OCI-LY7 (cell line): ENCODE results near the gene NOTCH2. TPM values are rescaled to one million over a fixed set of nuclear protein-coding genes. Genes with fewer than 3 reads are reported as not detected.

Source experiments
- BruUV-seq: library from RNA; stranded (reverse); fragments of 400-500 nt; replicated peaks from 2 replicates; lab custom pipeline; 2021; lab: Mats Ljungman, UMichigan
- CTCF ChIA-PET: fragments of 300-600 bp; sonication (Branson Sonifier 250); formaldehyde crosslinking; loops from one replicate; lab custom pipeline; 2022; ENCODE audit warnings: antibody characterized with exemption; ENCODE audit not compliant: unreplicated experiment; lab: Charles Lee
- POLR2A ChIA-PET: fragments of 300-600 bp; sonication (Branson Sonifier 250); formaldehyde crosslinking; loops from one replicate; lab custom pipeline; 2022; ENCODE audit warnings: antibody characterized with exemption; lab: Charles Lee
- DNase-seq: peaks from one replicate; pipeline ENCODE4 v3.0.0-alpha.2; 2015; ENCODE audit warnings: low spot score
- H2AFZ ChIP-seq: fragments of 200-600 bp; sonication (generic), shearing (Covaris generic); 2 replicates; pipeline ENCODE4 v1.6.1; 2014; ENCODE audit warnings: mild to moderate bottlenecking, antibody characterized with exemption, low read length, moderate library complexity
- H3K27ac ChIP-seq: fragments of 200-600 bp; sonication (generic); 2 replicates; pipeline ENCODE4 v1.5.1; 2014; ENCODE audit warnings: mixed run types, low read depth, mild to moderate bottlenecking, moderate library complexity, low read length, inconsistent platforms; ENCODE audit not compliant: poor library complexity, severe bottlenecking
- H3K36me3 ChIP-seq: fragments of 200-600 bp; sonication (generic); 2 replicates; pipeline ENCODE4 v1.6.1; 2014; ENCODE audit warnings: mild to moderate bottlenecking, antibody characterized with exemption, low read length, moderate library complexity, mixed read lengths; ENCODE audit not compliant: insufficient read depth
- H3K4me1 ChIP-seq: fragments of 200-600 bp; sonication (generic); 2 replicates; pipeline ENCODE4 v1.5.1; 2014; ENCODE audit warnings: mild to moderate bottlenecking, low read length; ENCODE audit not compliant: insufficient read depth, poor library complexity, severe bottlenecking
- H3K4me2 ChIP-seq: fragments of 200-600 bp; sonication (generic); 2 replicates; pipeline ENCODE4 v1.6.1; 2014; ENCODE audit warnings: mild to moderate bottlenecking, low read length
- H3K4me3 ChIP-seq: fragments of 200-600 bp; sonication (generic); 2 replicates; pipeline ENCODE4 v1.5.1; 2014; ENCODE audit warnings: mild to moderate bottlenecking, low read depth, low read length; ENCODE audit not compliant: poor library complexity, severe bottlenecking
- H3K79me2 ChIP-seq: fragments of 200-600 bp; sonication (generic); 2 replicates; pipeline ENCODE4 v1.6.1; 2016; ENCODE audit warnings: low read depth, mild to moderate bottlenecking, low read length, moderate library complexity, mixed read lengths; ENCODE audit not compliant: insufficient read depth
- H3K9me2 ChIP-seq: fragments of 200-600 bp; sonication (generic); 2 replicates; pipeline ENCODE4 v1.6.1; 2016; ENCODE audit warnings: mild to moderate bottlenecking, low read length, mixed read lengths; ENCODE audit not compliant: insufficient read depth
- H3K9me3 ChIP-seq: fragments of 200-600 bp; sonication (generic); 2 replicates; pipeline ENCODE4 v1.6.1; 2014; ENCODE audit warnings: mild to moderate bottlenecking, mixed run types, low read length, mixed read lengths
- H4K20me1 ChIP-seq: fragments of 200-600 bp; sonication (generic); 2 replicates; pipeline ENCODE4 v1.6.1; 2014; ENCODE audit warnings: mild to moderate bottlenecking, antibody characterized with exemption, low read length, moderate library complexity, mixed read lengths; ENCODE audit not compliant: insufficient read depth
- CTCF ChIP-seq: fragments of 200-600 bp; sonication (generic); conservative IDR thresholded peaks from 2 replicates; pipeline ENCODE4 v1.5.1; 2014; ENCODE audit warnings: mild to moderate bottlenecking, antibody characterized with exemption, low read length, moderate library complexity, mixed read lengths
- EZH2phosphoT487 ChIP-seq: fragments of 200-600 bp; sonication (generic); IDR thresholded peaks from 2 replicates; pipeline ENCODE4 v1.6.1; 2018; ENCODE audit warnings: low read depth, borderline replicate concordance, mild to moderate bottlenecking, mixed run types, antibody characterized with exemption, low read length, moderate library complexity, mixed read lengths
- intact Hi-C: fragments of 100-400 bp; cut with micrococcal nuclease; formaldehyde crosslinking; loops from one replicate; pipeline ENCODE4 v1.10.0; 2022; ENCODE audit not compliant: unreplicated experiment
- total RNA-seq, 2 experiments: library from RNA; depleted of rRNA in 1 of 2; stranded (reverse); fragments of >200 nt in 1 of 2; shearing (Covaris generic) in 1 of 2; gene quantifications; 2 replicates each; pipeline ENCODE4 v1.2.3, GENCODE V29; 2014 to 2022

The NOTCH2 gene
- total RNA-seq, 2 experiments from 2014 or later, result 31.0 to 50.6 TPM

GRCh38 chr1:119873135-119874015 lies 196.1 kb downstream of the NOTCH2 start:
- Histone ChIP-seq H3K79me2 (no peaks in the 10 kb centered on the region), H3K27ac (no peak overlapping the region), H2AFZ (no peak overlapping the region), H4K20me1 (no peaks in the 10 kb centered on the region), H3K4me3 (no peak overlapping the region), H3K4me1 (no peaks in the 10 kb centered on the region), H3K9me2 (no peaks in the 10 kb centered on the region), H3K36me3 (no peaks in the 10 kb centered on the region), H3K9me3 (no peaks in the 10 kb centered on the region), H3K4me2 (no peak overlapping the region)
- DNase-seq, result no peak
- intact Hi-C loops, result loop anchor here (10.0 kb wide), 2 partner anchors 259 to 271 kb away; no protein-coding TSS in a partner anchor
- no TSS peak for BruUV-seq
- POLR2A ChIA-PET, result no interaction called here
- TF ChIP-seq CTCF (no peak), EZH2phosphoT487 (no peak)
- CTCF ChIA-PET, result no interaction called here

GRCh38 chr1:119871881-119872280 lies 197.6 kb downstream of the NOTCH2 start:
- no peak for TF ChIP-seq CTCF
- no peak for TF ChIP-seq EZH2phosphoT487
- DNase-seq, result no peak
- no TSS peak for BruUV-seq
- H3K4me1 ChIP-seq, result no peaks in the 10 kb centered on the region
- no peaks in the 10 kb centered on the region for H3K9me2 ChIP-seq
- no peaks in the 10 kb centered on the region for H3K36me3 ChIP-seq
- ChIA-PET POLR2A (interaction anchor here (1.0 kb wide), 1 partner anchor 10 kb away, joined by 3 read pairs; no protein-coding TSS in a partner anchor), CTCF (no interaction called here)
- no peaks in the 10 kb centered on the region for H3K9me3 ChIP-seq
- H3K4me3 ChIP-seq, result no peak overlapping the region
- H2AFZ ChIP-seq, result no peak overlapping the region
- no peaks in the 10 kb centered on the region for H4K20me1 ChIP-seq
- no peaks in the 10 kb centered on the region for H3K79me2 ChIP-seq
- intact Hi-C loops, result loop anchor here (2.0 to 10.0 kb wide), 3 partner anchors 15 to 273 kb away; no protein-coding TSS in a partner anchor
- H3K4me2 ChIP-seq, result no peak overlapping the region
- H3K27ac ChIP-seq, result no peak overlapping the region
